Measurements from ENCODE around the gene CCDC167. TPM values are rescaled to one million over a fixed set of nuclear protein-coding genes. Genes with fewer than 3 reads are reported as not detected.

CCDC167 gene
- total RNA-seq, 4 donors from 2014 or later: 16.4 to 77.8 (median 41.6) TPM

GRCh38 chr6:37438930-37439329 lies 60.8 kb downstream of the CCDC167 start:
- Histone ChIP-seq H3K4me1 (peaks cover 11 to 39% (median 17%) of the 10 kb centered on the region in 3 donors), H3K4me3 (no peak overlapping the region), H3K36me3 (peaks cover 6 to 74% (median 13%) of the 10 kb centered on the region in 3 donors), H3K27me3 (no peaks in the 10 kb centered on the region), H3K9me3 (no peaks in the 10 kb centered on the region), H3K27ac (no peak overlapping the region)
- intact Hi-C loops (cut with DNase I): no loop called here
- 20 to 29% methylated on average over 1 of the region's 1 CpG for WGBS, 2 donors
- no peak for DNase-seq
- no peak for TF ChIP-seq CTCF (IDR thresholded peaks at IDR 0.05)
- no peak for TF ChIP-seq POLR2A (IDR thresholded peaks at IDR 0.05)

- intact Hi-C loops (cut with DNase I): no loop called here
- H3K4me3 ChIP-seq: no peak overlapping the region
- TF ChIP-seq CTCF (IDR thresholded peaks at IDR 0.05) (no peak), POLR2A (IDR thresholded peaks at IDR 0.05) (no peak)
- no peak for DNase-seq
- H3K9me3 ChIP-seq: no peaks in the 10 kb centered on the region
- H3K36me3 ChIP-seq: peaks cover 6 to 55% (median 13%) of the 10 kb centered on the region in 3 donors
- H3K27ac ChIP-seq: no peak overlapping the region
- 85 to 91% methylated on average over 5 of the region's 5 CpGs for WGBS, 2 donors
- H3K4me1 ChIP-seq: peaks cover 6 to 32% (median 11%) of the 10 kb centered on the region in 3 donors
- no peaks in the 10 kb centered on the region for H3K27me3 ChIP-seq
Observed at GRCh38 chr6:37435816-37436215, 63.9 kb downstream of the CCDC167 start.

GRCh38 chr6:37435373-37435772 lies 64.3 kb downstream of the CCDC167 start:
- intact Hi-C loops (cut with DNase I): no loop called here
- 86 to 92% methylated on average over 3 to 4 of the region's 4 CpGs for WGBS, 2 donors
- Histone ChIP-seq H3K4me1 (peaks cover 6 to 32% (median 11%) of the 10 kb centered on the region in 3 donors), H3K27me3 (no peaks in the 10 kb centered on the region), H3K9me3 (no peaks in the 10 kb centered on the region), H3K36me3 (peaks cover 6 to 51% (median 13%) of the 10 kb centered on the region in 3 donors), H3K4me3 (no peak overlapping the region), H3K27ac (no peak overlapping the region)
- no peak for DNase-seq
- TF ChIP-seq POLR2A (IDR thresholded peaks at IDR 0.05) (no peak), CTCF (IDR thresholded peaks at IDR 0.05) (no peak)

GRCh38 chr6:37433657-37434271 lies 65.9 kb downstream of the CCDC167 start:
- peaks cover 6 to 30% (median 11%) of the 10 kb centered on the region in 3 donors for H3K4me1 ChIP-seq
- peak overlapping the region; percentile 87 to 97 (median 94) for H3K27ac ChIP-seq
- no peak for DNase-seq
- intact Hi-C loops (cut with DNase I): no loop called here
- no peaks in the 10 kb centered on the region for H3K9me3 ChIP-seq
- peak overlapping the region; percentile 70 to 94 (median 88) for H3K4me3 ChIP-seq
- H3K27me3 ChIP-seq: no peaks in the 10 kb centered on the region
- TF ChIP-seq POLR2A (IDR thresholded peaks at IDR 0.05) (no peak), CTCF (IDR thresholded peaks at IDR 0.05) (no peak)
- peaks cover 6 to 35% (median 13%) of the 10 kb centered on the region in 3 donors for H3K36me3 ChIP-seq
- 4 to 8% methylated on average over 6 to 10 of the region's 13 CpGs for WGBS, 2 donors

Other genes with a start within 250 kb of the CCDC167 start
- 10 to 100 TPM in 3 of 4 donors, 1 to 10 TPM in 1; 8.7 to 13.2 (median 10.4) TPM for gene TBC1D22B, start 242.1 kb downstream of the CCDC167 start, total RNA-seq
- gene TMEM217, start 241.7 kb downstream of the CCDC167 start, total RNA-seq: 1 to 10 TPM; 1.4 to 4.7 (median 2.0) TPM
- 10 to 100 TPM; 17.2 to 24.0 (median 19.7) TPM for gene RNF8, start 145.9 kb downstream of the CCDC167 start, total RNA-seq
- gene CMTR1, start 66.7 kb downstream of the CCDC167 start, total RNA-seq: 10 to 100 TPM; 15.2 to 30.5 (median 20.5) TPM
- gene MDGA1, start 198.0 kb upstream of the CCDC167 start, total RNA-seq: 10 to 100 TPM; 10.1 to 26.5 (median 11.3) TPM

Measured in esophagus squamous epithelium (tissue), 5 donors.